NCI-H526 treated with DMSO at 0.1 percent for 48 hours (cell line): ENCODE results near the gene SORCS2.

Experiments
- DNase-seq: peaks from one replicate; lab custom pipeline; 2025; lab: John Stamatoyannopoulos, UW

Gene SORCS2

GRCh38 chr4:7356667-7357310 is 164.5 kb downstream of the SORCS2 start:
- DNase-seq, result no peak

GRCh38 chr4:7357323-7357722 is 165.0 kb downstream of the SORCS2 start:
- DNase-seq, result no peak

- DNase-seq, result no peak
Measured at GRCh38 chr4:7358100-7358735, 165.9 kb downstream of the SORCS2 start.

- DNase-seq, result no peak
Measured at GRCh38 chr4:7359400-7360062, 167.2 kb downstream of the SORCS2 start.

GRCh38 chr4:7360806-7361205 is 168.5 kb downstream of the SORCS2 start:
- no peak for DNase-seq

GRCh38 chr4:7361280-7361895 is 169.1 kb downstream of the SORCS2 start:
- DNase-seq, result no peak

GRCh38 chr4:7362341-7362740 is 170.0 kb downstream of the SORCS2 start:
- DNase-seq, result no peak

GRCh38 chr4:7362862-7363430 is 170.6 kb downstream of the SORCS2 start:
- no peak for DNase-seq

- DNase-seq, result no peak
Measured at GRCh38 chr4:7364979-7365378, 172.6 kb downstream of the SORCS2 start.

- DNase-seq, result no peak
Measured at GRCh38 chr4:7365462-7366179, 173.3 kb downstream of the SORCS2 start.

- DNase-seq, result no peak
Measured at GRCh38 chr4:7366180-7366945, 174.0 kb downstream of the SORCS2 start.

- no peak for DNase-seq
Measured at GRCh38 chr4:7366954-7367353, 174.6 kb downstream of the SORCS2 start.

GRCh38 chr4:7367406-7367805 is 175.1 kb downstream of the SORCS2 start:
- DNase-seq, result no peak

- DNase-seq, result no peak
Measured at GRCh38 chr4:7367864-7368277, 175.5 kb downstream of the SORCS2 start.

GRCh38 chr4:7368296-7368695 is 176.0 kb downstream of the SORCS2 start:
- DNase-seq, result no peak

GRCh38 chr4:7369511-7369910 is 177.2 kb downstream of the SORCS2 start:
- DNase-seq, result no peak

GRCh38 chr4:7370038-7370437 is 177.7 kb downstream of the SORCS2 start:
- no peak for DNase-seq

- no peak for DNase-seq
Measured at GRCh38 chr4:7371210-7371941, 179.0 kb downstream of the SORCS2 start.

- no peak for DNase-seq
Measured at GRCh38 chr4:7372673-7373072, 180.3 kb downstream of the SORCS2 start.

GRCh38 chr4:7374571-7374970 is 182.2 kb downstream of the SORCS2 start:
- DNase-seq, result no peak
